ENCODE data around the gene MLEC.

MLEC gene

DNA sequence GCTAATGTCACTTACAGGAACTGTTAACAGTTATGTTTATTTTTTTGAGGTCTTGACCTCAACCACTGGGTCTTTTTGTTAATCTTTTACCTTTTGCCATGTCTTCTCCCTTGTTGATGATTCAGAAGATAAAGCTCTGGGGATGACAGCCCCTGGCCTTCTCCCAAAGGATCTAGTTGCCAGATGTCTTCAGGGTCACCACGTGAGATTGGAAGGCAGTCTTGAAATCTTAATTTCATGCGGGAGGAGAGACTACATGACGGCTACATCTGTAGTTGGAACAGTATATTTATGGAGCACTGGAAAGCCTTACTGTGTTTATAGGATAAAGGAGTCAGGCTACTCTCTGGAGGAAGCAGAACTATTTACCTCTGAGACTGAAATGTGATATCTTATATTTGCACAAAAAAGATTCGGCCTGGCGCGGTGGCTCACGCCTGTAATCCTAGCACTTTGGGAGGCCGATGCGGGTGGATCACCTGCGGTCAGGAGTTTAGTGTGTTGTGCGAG is 5.6 kb downstream of the MLEC start:
- DNase-seq (ENCODE audit: low spot score), result no peak

DNA sequence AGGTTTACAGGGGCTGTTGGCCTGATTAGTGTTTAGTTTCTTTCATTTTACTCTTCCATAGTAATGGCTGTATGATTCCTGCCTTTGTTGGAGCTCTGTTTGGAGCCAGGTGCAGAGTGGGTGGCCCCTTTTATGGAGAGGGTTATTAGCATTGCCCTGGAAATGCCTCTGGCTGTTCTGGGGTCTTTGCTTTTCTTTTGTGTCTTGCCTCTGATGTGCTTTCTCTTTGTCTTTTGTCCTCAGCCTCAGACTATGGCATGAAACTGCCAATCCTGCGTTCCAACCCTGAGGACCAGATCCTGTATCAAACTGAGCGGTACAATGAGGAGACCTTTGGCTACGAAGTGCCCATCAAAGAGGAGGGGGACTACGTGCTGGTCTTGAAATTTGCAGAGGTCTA is 6.9 kb downstream of the MLEC start:
- DNase-seq (ENCODE audit: low spot score), result no peak

DNA sequence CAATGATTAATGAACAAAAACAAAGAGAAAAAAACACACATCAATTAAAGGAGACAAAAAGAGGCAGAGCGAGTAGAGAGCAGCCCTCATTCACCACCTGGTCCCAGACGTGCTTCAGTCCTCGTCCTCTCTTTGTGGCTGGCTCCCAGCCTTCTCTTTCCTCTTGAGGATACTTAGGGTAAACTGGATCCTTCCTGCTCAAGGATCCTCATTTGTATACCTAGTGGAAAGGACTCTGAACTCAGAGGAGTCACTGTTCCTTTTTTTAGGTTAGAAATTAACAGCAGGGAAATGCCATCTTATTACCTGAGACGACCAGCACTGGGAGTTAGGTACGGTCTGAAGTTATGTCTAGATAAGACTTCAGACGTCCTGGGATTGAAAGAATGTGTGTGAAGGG is 9.7 kb downstream of the MLEC start:
- no peak for DNase-seq (ENCODE audit: low spot score)

DNA sequence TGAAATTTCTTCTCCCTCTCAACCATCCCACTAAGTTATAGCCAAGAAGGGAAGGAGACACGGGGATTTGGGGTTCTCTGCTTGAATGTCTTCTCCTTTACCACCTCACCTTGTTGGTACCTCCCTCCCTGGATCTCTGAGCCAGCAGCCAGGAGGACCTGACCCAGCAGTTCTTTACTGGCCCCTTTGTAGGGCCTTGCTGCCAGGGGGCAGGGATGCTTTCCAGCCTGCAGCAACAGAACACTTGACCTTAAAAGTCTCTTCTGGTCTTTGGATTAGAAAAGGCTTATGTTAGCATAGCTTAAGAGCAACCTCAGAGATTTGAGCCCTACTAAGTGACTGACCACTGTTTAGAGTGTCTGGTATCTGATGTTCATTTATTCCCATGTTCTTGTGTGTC is 10.4 kb downstream of the MLEC start:
- DNase-seq (ENCODE audit: low spot score), result no peak

DNA sequence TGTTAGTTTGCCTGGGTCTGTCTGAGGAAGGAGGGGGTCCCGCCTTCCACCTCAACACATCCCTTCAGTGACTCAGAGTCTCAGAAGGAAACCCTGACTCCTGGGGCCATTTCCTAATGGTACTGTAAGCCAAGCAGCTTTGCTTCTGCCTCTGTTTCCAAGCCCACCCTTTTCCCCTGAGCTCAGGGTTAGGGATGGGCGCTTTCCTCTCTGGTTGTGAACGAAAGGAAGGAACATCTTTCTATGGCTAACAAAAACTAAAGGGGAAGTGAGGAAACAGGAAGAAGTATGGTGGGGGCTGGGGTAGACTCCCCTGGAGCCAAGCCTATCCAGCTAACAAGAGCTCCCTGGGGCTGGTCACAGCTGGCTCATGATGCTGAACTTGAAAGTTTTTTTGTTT is 11.7 kb downstream of the MLEC start:
- DNase-seq (ENCODE audit: low spot score), result no peak

- DNase-seq (ENCODE audit: low spot score), result no peak
Observed at GRCh38 chr12:120699553-120699952, 12.6 kb downstream of the MLEC start.

GRCh38 chr12:120700886-120701285 is 13.9 kb downstream of the MLEC start:
- no peak for DNase-seq (ENCODE audit: low spot score)

GRCh38 chr12:120702637-120703036 is 15.7 kb downstream of the MLEC start:
- DNase-seq (ENCODE audit: low spot score), result no peak

DNA sequence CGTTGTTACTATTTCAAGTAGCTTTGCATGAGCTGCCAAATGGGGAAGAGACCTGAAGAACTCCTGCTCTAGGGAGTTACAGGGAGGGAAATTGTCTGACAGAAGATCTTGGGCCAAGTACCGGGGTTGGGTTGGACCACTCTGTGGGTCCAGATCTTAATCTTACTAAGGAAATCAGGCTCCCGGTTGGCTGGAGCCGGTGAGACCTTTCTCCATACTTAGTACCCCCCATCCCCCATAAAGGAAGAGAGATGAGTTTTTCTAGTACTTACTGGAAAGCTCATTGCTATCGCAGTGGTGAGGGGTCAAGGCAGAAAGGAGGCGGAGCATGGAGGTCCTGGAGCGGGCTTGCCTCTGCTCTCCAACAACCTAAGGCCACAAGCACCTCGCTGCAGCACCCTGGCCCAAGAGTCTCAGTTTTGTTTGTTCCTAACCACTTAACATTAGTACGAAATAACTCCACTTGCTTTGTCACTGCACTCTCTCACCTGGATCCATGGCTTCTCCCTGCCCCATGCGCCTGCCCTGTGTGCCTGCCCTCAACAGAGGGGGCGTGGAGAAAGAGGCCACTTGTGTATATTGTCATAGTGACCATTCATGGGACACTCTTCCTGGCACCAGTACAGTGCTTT is 16.5 kb downstream of the MLEC start:
- DNase-seq (ENCODE audit: low spot score), result no peak

GRCh38 chr12:120705618-120706017 is 18.7 kb downstream of the MLEC start:
- DNase-seq (ENCODE audit: low spot score), result no peak

DNA sequence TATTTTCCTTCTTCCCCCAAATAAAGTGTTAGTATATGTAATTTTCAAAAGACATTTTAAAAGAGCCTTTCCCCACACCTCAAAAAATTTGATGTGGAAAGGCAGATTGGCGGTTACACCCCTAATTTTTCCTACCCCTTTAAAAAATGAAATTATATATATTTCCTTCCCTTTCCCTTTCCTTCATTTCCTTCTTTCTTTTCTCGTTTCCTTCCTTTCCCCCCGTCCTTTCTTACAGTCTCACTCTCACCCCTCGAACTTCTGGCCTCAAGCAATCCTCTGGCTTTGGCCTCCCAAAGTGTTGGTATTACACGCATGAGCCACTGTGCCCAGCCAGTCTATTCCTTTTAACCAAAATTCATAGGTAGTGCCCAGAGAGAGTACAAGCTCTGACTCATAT is 19.1 kb downstream of the MLEC start:
- no peak for DNase-seq (ENCODE audit: low spot score)

- DNase-seq (ENCODE audit: low spot score), result no peak
Observed at GRCh38 chr12:120708651-120709050, 21.7 kb downstream of the MLEC start.

GRCh38 chr12:120710031-120710804 is 23.3 kb downstream of the MLEC start, which contains the start of gene UNC119B:
TSS of gene UNC119B (plus strand) at chr12:120710458. CDS start at chr12:120710475, 17 bp downstream.
- DNase-seq (ENCODE audit: low spot score), result peak; percentile 46

DNA sequence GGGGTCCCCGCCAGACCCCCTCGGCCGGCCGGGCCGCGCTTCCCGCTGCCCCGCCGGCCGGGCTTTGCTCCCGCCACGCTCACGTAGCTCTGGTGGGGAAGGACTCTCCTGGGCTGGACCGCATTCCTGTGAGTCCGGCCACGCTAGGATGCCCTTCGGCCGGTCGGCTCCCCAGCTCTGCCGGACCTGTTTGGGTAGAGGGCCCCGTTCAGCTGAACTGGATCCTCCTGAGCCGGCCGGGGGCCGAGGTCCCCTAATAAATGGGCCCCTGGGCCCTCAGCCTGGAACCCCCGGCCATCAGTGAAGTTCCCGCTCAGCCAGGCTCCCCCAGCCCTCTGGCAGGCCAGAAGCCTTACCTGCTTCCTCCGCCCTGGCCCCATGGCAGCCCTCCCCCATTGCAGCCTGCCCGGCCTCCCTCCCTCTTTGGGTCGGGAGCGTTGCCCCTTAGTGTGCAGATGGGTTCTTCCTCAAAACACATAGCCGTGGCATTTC is 23.9 kb downstream of the MLEC start:
- DNase-seq (ENCODE audit: low spot score), result no peak

DNA sequence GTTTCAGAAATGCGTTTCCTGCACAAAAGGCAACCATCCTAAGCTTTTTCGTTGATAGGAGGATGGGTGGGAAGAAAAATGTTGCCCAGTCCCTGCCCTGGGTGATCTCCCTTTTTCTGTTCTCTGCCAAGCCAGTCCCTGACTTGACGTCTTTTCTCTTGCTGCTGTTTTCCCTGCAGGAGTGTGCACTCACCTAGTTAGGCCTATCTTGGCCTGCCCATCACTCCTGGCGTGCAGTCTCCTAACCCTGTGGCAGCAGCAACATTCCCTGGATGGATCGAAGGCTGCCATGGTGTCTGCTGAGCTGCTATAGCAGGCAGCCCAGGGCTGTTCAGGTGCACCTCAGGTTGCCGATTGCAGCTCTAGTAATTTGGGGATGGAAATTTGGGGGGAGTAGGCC is 24.5 kb downstream of the MLEC start:
- no peak for DNase-seq (ENCODE audit: low spot score)

DNA sequence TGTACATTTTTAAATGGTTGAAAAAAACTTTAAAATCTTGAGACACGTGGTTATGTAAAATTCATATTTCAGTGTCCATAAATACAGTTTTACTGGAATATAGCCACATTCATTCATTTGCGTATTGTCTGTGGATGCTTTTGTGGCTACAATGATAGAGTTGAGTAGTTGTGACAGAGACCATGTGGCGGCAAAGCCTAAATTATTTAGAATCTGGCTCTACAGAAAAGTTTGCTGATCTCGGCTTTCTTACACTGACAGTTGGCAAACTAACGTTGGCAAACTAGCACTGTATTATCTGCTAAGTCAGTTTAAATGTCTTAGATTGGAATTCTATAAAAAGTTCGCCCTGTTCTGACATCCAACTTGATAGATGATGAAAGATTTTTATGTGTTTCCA is 25.7 kb downstream of the MLEC start:
- DNase-seq (ENCODE audit: low spot score), result no peak

DNA sequence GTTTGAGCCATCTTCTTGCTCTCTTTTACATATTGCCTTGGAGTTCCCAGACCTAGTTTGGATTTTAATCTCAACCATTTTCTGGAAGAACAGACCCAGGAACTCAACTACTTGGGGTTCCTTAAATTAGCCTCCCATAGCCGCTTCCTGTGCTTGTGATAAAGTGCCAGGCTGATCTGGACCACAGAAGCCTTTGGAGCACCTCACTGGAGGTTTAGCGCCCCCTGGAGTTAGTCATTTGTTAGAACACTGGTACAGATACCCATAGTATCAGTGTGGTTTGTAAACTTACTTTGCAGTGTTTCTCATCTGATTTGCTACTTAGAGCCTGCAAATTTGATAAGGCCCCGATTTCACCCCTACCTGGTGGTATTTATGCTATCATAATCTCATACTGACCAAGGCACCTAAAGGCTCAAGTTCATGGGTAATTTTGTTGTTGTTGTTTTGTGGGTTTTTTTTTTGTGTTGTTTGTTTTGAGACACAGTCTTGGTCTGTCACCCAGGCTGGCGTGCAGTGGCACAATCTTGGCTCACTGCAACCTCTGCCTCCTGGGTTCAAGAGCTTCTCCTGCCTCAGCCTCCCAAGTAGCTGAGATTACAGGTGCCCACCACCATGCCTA is 27.0 kb downstream of the MLEC start:
- peak; percentile 87 for DNase-seq (ENCODE audit: low spot score)

DNA sequence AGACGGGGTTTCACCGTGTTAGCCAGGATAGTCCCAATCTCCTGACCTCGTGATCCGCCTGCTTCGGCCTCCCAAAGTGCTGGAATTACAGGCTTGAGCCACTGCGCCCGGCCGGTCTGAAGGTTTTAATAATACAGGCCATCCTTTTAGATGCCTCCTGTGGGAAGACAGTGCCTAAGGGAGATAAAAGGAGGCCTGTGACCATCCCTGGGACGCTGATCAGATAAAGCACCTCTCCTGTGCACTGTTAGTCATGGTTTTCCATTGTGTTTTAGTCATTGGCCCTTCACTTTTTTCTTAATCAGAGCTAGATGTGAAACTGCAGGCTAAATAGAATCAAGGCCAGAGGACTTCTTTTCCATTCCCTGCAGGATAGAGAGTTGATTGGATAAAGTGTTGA is 31.1 kb downstream of the MLEC start:
- no peak for DNase-seq (ENCODE audit: low spot score)

GRCh38 chr12:120719072-120719471 is 32.1 kb downstream of the MLEC start:
- DNase-seq (ENCODE audit: low spot score), result no peak

- DNase-seq (ENCODE audit: low spot score), result no peak
Observed at GRCh38 chr12:120719496-120720233, 32.7 kb downstream of the MLEC start.

DNA sequence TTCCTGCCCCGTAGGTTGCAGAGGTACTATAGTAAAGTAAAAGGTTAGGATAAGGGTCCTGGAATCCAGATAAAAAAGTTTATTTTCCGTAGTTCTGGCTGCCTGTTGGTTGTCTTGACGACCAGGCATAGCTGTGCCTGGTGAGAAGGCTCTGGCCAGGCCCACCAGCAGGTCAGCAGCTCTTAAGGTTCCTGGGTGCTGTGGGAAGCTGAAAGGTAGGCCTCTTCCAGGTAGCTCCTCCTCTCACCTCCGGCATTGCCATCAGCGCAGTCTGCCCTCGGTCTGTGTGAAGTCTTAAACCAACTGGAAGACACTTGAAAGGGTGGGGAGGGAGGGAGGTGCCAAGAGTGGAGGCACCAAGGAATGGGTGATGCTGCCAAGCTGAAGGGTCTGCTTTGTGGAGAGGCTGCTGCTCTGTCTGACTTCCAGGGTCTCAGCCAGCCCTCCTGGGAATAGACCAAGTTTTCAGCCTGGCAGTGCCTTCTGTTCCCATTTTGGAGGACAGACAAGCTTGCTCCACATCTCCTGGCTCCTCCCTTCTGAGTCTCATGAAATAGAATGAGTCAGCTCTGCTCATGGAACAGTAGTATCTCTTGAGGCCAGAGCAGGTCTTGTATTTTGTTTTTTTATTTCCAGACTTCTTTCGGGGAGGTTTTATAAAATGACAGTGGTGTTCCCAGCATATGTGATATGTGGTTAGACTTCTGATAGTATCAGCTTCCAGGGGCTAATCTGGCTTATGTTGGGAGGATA is 33.5 kb downstream of the MLEC start:
- peak; percentile 40 for DNase-seq (ENCODE audit: low spot score)
